GM12878 (cell line): ENCODE data around the gene DDIT4. TPM values are rescaled to one million over a fixed set of nuclear protein-coding genes. Genes with fewer than 3 reads are reported as not detected.

Experiments
- BCL3 ChIP-seq: IDR thresholded peaks from 2 replicates; pipeline ENCODE4 v1.6.1; 2011; ENCODE audit warnings: borderline replicate concordance, low read depth, mild to moderate bottlenecking, moderate library complexity, low read length; ENCODE audit not compliant: insufficient read depth, poor library complexity, severe bottlenecking
- BRCA1 ChIP-seq: IDR thresholded peaks from 2 replicates; pipeline ENCODE4 v1.6.1; 2011; ENCODE audit warnings: low read depth, low read length, improper control_type of control experiment
- CBX3 ChIP-seq: fragments of 200-600 bp; sonication (generic); IDR thresholded peaks from 2 replicates; pipeline ENCODE4 v1.6.1; 2016; ENCODE audit warnings: low read depth, borderline replicate concordance
- CREB1 ChIP-seq: IDR thresholded peaks from 2 replicates; pipeline ENCODE4 v1.6.1; 2012; ENCODE audit warnings: low read depth, mild to moderate bottlenecking, inconsistent platforms
- DPF2 ChIP-seq: fragments of 450-650 bp; IDR thresholded peaks from 2 replicates; pipeline ENCODE4 v1.6.1; 2017; ENCODE audit warnings: mild to moderate bottlenecking
- E4F1 ChIP-seq: fragments of 450-650 bp; IDR thresholded peaks from 2 replicates; pipeline ENCODE4 v1.6.1; 2018; ENCODE audit warnings: borderline replicate concordance, mild to moderate bottlenecking; ENCODE audit not compliant: partially characterized antibody
- ESRRA ChIP-seq: IDR thresholded peaks from 2 replicates; pipeline ENCODE4 v1.6.1; 2012; ENCODE audit warnings: mild to moderate bottlenecking, low read length, improper control_type of control experiment
- ETV6 ChIP-seq, 2 experiments: fragments of 450-650 bp in 1 of 2; IDR thresholded peaks in 1 of 2; conservative IDR thresholded peaks in 1 of 2; 2 replicates each; pipeline ENCODE4 v1.6.1; 2014; ENCODE audit warnings: antibody characterized with exemption in 1 of 2, borderline replicate concordance in 1 of 2, low read depth in 1 of 2, mild to moderate bottlenecking in 1 of 2, moderate library complexity in 1 of 2
- EZH2 ChIP-seq: IDR thresholded peaks from 2 replicates; pipeline ENCODE4 v1.6.1; 2012; ENCODE audit warnings: low read depth, mild to moderate bottlenecking, control low read depth, inconsistent platforms, low read length, borderline replicate concordance; ENCODE audit not compliant: control insufficient read depth
- JUNB ChIP-seq: IDR thresholded peaks from 2 replicates; pipeline ENCODE4 v1.6.1; 2016; ENCODE audit warnings: antibody characterized with exemption, mild to moderate bottlenecking
- NR2C1 ChIP-seq: fragments of 450-650 bp; IDR thresholded peaks from 2 replicates; pipeline ENCODE4 v1.6.1; 2017; ENCODE audit warnings: antibody characterized with exemption, mild to moderate bottlenecking, moderate library complexity
- NR2F1 ChIP-seq: fragments of 450-650 bp; conservative IDR thresholded peaks from 2 replicates; pipeline ENCODE4 v1.6.1; 2017; ENCODE audit warnings: mild to moderate bottlenecking
- NRF1 ChIP-seq: conservative IDR thresholded peaks from 2 replicates; pipeline ENCODE4 v1.6.1; 2011; ENCODE audit warnings: mild to moderate bottlenecking, low read depth, low read length, improper control_type of control experiment
- PAX5 ChIP-seq: IDR thresholded peaks from 2 replicates; pipeline ENCODE4 v1.6.1; 2011; ENCODE audit warnings: low read depth, low read length, borderline replicate concordance
- POLR2AphosphoS2 ChIP-seq: IDR thresholded peaks from 2 replicates; pipeline ENCODE4 v1.6.1; 2011; ENCODE audit warnings: low read depth, mild to moderate bottlenecking, low read length, improper control_type of control experiment, moderate library complexity
- SRF ChIP-seq, 2 experiments: IDR thresholded peaks; 2 replicates each; pipeline ENCODE4 v1.6.1; 2011; ENCODE audit warnings: low read depth in 2 of 2, low read length in 2 of 2, mild to moderate bottlenecking in 1 of 2, moderate library complexity in 1 of 2
- STAT1 ChIP-seq: fragments of 450-650 bp; conservative IDR thresholded peaks from 2 replicates; pipeline ENCODE4 v1.6.1; 2014; ENCODE audit warnings: antibody characterized with exemption, mild to moderate bottlenecking
- TCF3 ChIP-seq: IDR thresholded peaks from 2 replicates; pipeline ENCODE4 v1.6.1; 2012; ENCODE audit warnings: low read depth, mild to moderate bottlenecking, low read length, borderline replicate concordance; ENCODE audit not compliant: insufficient read depth
- ZBTB33 ChIP-seq: fragments of 450-650 bp; IDR thresholded peaks from 2 replicates; pipeline ENCODE4 v1.6.1; 2017; ENCODE audit warnings: mild to moderate bottlenecking
- ZBTB4 ChIP-seq: fragments of 450-650 bp; formaldehyde crosslinking; IDR thresholded peaks from 2 replicates; pipeline ENCODE4 v1.4.0; 2022; ENCODE audit warnings: mild to moderate bottlenecking, moderate library complexity
- ZNF217 ChIP-seq: fragments of 450-650 bp; IDR thresholded peaks from 2 replicates; pipeline ENCODE4 v1.6.1; 2017; ENCODE audit warnings: antibody characterized with exemption, mild to moderate bottlenecking
- ZNF622 ChIP-seq: fragments of 450-650 bp; IDR thresholded peaks from 2 replicates; pipeline ENCODE4 v1.6.1; 2017; ENCODE audit warnings: mild to moderate bottlenecking, inconsistent platforms
- polyA plus RNA-seq, 11 experiments: library from polyadenylated mRNA; depleted of rRNA in 4 of 11; unstranded in 6 of 11; stranded (reverse) in 5 of 11; fragments of >200 nt; fragmentation: Nextera tagmentation in 4 of 11; fragmentation: Illumina TruSeq in 1 of 11; extraction: Ambion mirVana in 4 of 11; extraction: Trizol in 1 of 11; gene quantifications; 1 replicate in 1 of 11; 2 replicates in 10 of 11; pipeline versions ENCODE4 v1.2.1 to v1.2.3, GENCODE V29; 2011 to 2016; ENCODE audit warnings: inconsistent platforms in 2 of 11, missing spikeins in 2 of 11, low read depth in 1 of 11
- total RNA-seq, 4 experiments: library from RNA; depleted of rRNA in 3 of 4; stranded (reverse); fragments of >200 nt in 3 of 4; fragmentation: Illumina TruSeq in 1 of 4; extraction: Trizol in 1 of 4; gene quantifications; 2 replicates each; pipeline versions ENCODE4 v1.2.1 to v1.2.3, GENCODE V29; 2013 to 2021

Gene DDIT4
- total and polyA plus RNA-seq, 10 of the 15 experiments (the other 5 are each of a cell fraction or from before 2014, with no cell fraction given), result 2.1 to 277 (median 183) TPM

- TF ChIP-seq ESRRA (no peak), CREB1 (peak; percentile 95), TCF3 (peak; percentile 98), ZBTB33 (peak; percentile 34; the same call in 1 of the 2 replicates), NR2C1 (no peak), DPF2 (peak; percentile 96), NR2F1 (peak; percentile 89), JUNB (peak; percentile 78), ZNF622 (no peak), E4F1 (peak; percentile 43), STAT1 (peak; percentile 88; the same call in 1 of the 2 replicates), ZBTB4 (CRISPR knock-in tag) (no peak), NRF1 (no peak; the same call in 1 of the 2 replicates), SRF (IDR thresholded peaks at IDR 0.05; ENCODE audit: low read depth in 2 of 2, low read length in 2 of 2) (0 out of 4 replicates have a peak, but pooled peaks of 1 of the 2 experiments have one; percentile 30), ETV6 (conservative IDR thresholded peaks at IDR 0.05 in 1 of 2, IDR thresholded peaks at IDR 0.05 in 1 of 2; ENCODE audit: borderline replicate concordance in 1 of 2, low read depth in 1 of 2) (peak; percentile 62 to 100; a peak in 3 of 4 replicates), POLR2AphosphoS2 (peak; percentile 14; the same call in 1 of the 2 replicates), BRCA1 (no peak), EZH2 (no peak), PAX5 (peak; percentile 98), CBX3 (no peak), BCL3 (peak; percentile 99), ZNF217 (peak; percentile 89)
Observed at GRCh38 chr10:72297281-72297804, 23.6 kb downstream of the DDIT4 start (continued).
